Ecto neural progenitor cell (in vitro differentiated cells): ENCODE results near the gene CDH4.
A peak's percentile ranks its signal among the peaks of the same experiment; 100 is the strongest.

Source experiments
- DNase-seq: peaks from one replicate; pipeline ENCODE4 v3.0.0-alpha.2; 2018; ENCODE audit warnings: low spot score

Gene CDH4

DNA sequence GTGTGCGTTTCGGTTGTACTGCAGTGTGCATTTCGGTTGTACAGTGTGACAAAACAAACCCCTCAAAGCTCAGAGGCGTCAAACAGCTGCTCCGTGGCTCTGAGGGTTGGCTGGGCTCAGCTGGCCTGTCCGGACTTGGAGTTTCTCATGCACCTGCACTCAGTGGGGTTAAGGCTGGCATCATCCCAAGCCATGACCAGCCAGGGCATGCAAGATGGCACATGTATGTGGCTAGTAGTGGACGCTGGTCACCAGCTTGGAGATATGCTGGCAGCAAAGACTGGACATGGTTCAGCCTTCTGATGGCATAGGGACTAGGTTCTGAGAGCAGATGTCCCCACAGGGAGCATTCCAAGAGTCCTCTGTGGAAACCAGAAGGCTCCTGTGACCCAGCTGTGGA, 187.2 kb downstream of the CDH4 start:
- DNase-seq, result no peak

DNA sequence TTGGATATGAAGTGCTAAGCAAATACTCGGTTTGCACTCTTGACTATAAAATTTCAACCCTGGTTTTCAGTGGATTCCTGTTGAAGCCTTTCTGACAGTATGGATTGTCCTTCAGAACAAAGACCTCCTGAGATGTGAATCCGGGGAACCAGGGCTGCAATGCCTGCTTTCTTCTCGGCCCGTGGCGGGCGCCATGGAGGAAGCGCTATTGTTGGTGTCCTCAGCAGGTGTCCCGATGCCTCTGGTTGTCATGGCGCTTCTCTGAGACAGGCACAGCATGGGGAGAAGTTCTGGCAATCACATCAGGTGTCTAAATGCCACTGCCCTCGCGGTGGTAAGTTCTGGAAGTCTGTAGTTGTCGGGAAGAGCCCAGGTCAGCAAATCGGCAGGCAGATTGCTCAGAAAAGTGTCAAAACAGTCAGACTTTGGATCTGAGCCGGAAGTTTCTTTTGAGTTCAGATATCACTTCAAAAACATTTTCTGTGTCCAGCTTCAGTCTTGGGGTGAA, 188.5 kb downstream of the CDH4 start:
- no peak for DNase-seq

DNA sequence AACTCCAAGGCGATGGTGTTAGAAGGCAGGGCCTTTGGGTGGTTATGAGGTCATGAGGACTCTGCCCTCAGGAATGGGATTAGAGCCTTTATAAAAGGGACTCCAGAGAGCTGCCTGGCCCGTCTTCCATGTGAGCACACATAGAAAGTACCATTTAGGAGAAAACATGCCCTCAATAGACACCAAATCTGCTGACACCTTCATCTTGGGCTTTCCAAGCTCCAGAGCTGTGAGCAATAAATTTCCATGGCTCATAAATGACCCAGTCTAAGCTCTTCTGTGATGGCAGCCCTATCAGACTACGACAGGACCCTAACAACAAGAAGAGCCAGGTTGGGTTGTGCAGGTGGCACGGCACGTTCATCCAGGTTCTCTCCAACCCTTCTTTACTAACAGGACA, 189.5 kb downstream of the CDH4 start:
- no peak for DNase-seq

DNA sequence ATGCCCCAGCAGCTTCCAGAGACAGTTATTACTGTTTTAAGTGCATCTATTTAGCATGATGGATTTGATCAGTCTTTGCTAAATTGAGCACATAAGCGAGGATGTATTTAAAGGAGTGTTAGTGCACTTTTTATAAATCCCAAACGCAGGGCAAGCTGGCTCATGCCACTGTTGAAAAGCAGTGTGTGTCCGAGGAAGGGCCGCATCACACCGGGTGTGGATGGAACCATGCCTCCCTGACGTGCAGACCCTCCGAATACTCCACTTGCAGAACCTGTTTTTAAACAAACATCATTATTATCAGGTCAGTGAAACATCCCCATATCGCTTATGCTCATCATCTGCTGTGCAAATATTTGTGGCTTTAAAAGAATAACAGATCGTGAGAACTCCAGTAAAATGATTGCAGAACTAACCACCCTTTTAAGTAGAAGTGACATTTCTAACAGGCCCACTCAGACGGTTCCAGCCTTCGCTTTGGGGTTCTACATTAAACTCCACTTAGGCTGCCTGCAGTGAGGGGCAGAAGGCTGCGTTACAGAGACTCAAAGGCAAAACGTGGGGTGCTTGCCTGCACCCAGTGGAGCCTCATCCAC, 190.1 kb downstream of the CDH4 start:
- no peak for DNase-seq

DNA sequence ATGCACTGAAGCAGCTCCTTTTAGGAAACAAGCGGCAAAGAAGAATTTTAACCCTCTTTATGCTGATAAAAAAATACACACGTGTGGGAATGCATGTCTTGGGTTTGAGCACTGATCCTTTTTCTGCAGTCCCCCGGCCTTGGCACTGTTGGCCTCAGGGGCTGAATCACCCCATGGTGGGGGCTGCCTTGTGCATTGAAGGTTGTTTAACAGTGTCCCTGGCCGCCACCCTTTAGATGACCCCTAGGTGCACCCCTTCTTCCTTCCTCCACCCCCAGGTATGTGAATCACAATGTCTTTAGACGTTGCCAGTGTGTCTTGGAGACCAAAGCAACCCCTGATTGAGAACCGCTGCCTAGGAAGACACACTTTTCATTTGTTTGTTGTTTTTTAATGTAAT, 190.7 kb downstream of the CDH4 start:
- DNase-seq, result no peak

DNA sequence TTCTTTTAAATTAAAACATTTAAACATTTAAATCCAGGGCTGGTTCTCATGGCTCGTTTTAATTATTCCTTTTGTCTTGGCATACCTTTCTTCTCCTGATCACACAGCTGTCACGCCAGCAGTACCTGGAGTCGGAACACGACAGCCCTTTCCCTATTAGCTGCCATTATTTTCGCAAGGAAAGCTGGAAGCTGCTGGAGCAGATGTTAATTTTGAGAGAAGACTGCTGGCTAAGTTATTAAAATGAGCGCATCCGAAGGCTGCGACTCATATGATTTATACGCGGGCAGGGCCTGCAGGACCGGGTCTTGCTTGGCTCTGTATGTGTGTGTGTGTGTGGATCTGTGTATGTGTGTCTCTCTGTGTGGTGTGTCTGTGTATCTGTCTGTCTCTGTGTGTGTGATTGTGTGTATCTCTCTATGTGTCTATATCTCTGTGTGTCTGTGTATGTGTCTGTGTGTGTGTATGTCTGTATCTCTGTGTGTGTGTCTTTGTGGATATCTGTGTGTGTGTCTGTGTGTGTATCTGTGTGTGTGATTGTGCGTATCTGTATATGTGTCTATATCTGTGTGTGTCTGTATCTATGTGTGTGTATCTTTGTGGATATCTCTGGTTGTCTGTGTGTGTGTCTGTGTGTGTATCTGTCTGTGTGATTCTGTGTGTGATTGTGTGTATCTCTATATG, 191.5 kb downstream of the CDH4 start:
- DNase-seq, result no peak

DNA sequence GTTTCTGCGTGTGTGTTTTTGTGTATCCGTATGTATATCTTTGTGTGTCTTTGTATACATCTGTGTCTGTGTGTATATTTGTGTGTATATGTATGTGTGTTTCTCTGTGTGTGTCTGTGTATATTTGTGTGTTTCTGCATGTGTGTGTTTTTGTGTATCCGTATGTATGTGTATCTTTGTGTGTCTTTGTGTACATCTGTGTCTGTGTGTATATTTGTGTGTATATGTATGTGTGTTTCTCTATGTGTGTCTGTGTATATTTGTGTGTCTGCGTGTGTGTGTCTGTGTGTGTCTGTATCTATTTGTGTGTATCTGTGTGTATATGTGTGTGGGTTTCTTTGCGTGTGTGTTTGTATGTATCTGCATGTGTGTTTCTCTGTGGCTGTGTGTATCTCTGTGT, 192.6 kb downstream of the CDH4 start:
- DNase-seq, result no peak

DNA sequence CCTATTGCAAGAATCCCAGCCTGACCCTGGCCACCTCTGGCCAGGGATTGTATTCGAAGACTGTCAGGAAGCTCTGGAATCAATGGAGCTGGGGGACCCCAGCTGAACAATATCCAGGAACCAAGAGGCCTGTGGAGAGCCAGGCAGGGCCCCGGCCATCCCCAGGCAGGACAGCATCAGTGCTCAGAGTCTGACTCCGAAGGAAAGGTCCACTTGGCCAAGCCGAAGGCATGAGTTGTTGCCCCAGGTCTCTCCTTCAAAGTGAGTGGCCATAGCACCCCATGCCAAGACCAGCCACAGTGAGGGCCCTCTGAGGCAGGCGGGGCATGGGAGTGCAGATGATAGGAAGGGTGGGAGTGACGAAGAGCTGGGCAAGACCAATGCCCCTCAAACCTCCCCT, 193.1 kb downstream of the CDH4 start:
- DNase-seq, result no peak

DNA sequence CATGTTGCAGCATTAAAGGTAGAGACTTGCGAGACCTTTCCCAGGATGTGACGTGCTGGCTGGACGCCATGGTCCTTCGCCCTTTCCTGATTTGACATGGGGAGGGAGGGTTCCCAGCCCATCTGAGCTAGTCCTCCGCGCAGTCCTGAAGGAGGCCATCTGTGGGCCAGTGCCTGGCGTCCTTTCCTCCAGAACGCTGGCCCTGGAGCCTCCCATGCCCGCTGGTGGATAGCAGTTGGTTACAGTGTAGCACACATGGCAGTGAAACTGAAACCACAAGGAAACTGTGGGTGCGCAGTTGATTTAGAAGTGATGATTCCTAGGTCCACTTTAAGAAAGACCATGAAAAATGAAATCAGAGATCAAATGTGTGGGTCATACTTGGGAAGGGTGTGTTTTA, 193.7 kb downstream of the CDH4 start:
- no peak for DNase-seq

DNA sequence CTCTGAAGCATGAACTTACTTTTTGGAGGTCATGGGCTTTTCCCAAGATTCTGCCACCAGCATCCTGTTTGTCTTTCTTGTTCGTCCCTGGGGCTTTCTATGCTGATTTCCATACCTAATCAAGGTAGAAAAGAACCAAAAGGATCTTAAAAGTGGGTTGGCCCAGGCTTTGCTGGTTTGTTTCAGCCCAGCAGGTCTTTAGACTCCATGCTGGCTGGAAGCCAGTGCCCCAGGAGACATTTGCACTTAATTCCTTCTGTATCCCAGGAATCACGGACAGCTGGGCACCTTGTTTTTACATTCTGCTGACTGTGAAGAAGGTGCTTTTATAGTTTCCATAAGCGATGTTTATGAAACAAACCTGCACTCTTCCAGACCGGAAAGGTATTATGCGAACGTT, 195.9 kb downstream of the CDH4 start:
- DNase-seq, result peak; percentile 34

DNA sequence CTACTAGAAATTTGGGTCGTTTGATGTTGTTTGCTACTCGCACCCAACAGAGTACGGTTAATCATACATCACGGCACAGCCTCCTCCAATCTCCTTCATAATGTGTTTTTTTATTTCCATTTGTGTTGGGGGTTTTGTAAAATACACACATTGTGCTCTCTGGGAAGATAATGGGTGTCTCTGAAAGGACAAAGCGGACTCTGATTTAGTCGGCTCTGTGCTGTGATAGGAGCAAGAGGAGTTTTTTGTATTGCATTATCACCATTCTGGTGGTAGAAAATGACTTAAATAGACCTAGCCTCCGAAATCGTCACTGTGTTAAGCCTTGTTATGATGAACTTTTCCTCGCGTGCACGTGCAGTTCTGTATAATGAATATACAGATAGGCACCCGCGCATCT, 196.3 kb downstream of the CDH4 start:
- no peak for DNase-seq

DNA sequence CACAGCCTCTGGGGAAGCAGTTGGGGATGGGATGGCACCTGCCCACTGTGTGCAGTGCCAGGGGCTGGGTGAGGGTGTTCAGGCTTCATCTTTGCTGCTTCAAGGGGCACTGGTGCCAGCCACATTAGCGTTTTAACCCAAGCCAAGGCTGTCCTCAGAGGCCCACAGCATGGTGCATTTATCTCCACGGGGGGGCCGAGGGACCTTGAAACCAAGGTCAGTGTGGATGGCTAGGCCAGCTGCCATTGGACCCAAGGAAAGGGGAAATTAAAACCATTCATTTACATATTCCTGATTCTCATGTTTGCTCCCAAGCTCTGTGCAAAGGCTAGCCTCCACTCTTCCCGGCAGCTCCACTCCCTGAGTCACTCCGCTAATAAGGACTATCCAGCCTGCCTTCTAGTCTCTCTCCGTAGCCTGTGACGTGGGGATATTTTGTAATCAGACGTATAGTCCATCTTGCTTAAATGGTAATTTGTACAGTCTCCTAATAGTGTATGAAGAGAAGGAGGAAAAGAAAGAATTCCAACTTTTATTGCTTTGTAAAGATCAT, 197.1 kb downstream of the CDH4 start:
- peak; percentile 40 for DNase-seq

DNA sequence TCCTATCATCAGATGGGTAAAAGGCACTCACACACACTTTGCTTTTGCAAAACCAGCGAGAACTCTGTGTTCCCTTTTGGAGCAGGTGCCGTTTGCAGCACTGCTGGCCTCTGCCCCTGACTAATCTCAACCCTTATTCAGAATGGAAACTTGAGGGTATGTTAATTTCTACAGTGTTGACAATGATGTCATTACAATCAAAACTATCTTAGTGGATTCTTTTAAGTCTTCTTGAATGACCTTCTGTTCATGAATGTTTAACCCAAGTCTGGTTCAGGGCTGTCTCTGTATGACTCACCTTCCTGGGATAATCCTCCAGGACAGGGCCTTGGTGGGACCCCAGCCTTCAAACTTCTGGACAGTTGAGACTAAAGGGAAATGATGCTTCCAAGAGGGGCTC, 197.9 kb downstream of the CDH4 start:
- no peak for DNase-seq

DNA sequence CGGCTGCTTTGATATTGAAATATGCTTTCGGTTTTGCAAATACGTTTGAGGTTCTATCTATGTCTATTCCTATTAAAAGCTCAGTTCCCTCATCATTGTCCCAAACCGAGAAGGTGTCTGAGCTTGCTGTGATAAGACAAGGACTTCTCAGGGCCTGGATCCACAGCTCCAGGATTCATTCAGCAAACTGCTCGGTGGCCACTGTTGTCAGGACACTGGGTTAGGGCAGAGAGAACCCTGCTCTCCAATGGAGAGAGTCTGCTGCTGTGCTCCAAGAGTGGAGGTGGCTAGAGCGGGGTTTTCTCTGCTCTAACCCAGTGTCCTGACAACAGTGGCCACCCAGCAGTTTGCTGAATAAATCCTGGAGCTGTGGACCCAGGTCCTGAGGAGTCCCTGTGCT, 198.5 kb downstream of the CDH4 start:
- no peak for DNase-seq

DNA sequence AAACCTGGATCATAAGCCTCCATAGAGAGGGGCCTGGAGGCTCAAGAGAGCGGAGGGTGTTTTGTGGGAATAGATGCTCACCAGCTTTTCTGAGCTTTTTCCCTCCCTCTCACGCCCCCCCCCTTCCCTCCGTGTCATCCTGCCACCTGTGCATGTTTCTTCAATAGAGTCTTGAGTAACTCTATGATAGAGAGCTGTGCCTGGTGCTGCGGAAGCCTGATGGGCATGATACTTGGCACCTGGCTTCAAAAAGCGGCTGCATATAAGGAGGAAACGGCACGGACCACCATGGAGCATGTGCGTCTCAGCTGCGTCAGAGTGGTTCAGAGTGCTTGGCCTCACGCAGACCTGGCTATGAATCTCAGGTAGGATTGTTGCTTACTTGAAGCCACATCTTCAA, 198.9 kb downstream of the CDH4 start:
- DNase-seq, result no peak

DNA sequence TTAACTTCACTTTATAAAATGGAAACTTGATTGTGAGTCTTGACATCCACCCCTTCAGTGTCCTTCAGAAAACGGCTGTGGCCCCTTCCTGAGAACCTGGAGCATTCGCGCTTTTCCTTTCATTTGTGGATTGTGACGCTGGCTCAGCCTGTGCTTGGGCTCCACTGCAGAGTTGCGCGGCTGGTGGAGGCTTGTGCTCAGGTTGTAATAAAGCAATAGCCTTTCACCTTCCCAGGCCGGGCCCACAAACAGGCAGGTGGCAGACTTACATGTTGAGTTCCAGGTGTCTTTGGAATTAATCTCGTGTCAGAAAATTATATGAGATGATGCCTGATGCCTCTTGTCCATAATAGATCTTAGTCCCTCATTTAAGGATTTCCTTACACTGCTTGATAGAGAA, 199.9 kb downstream of the CDH4 start:
- DNase-seq, result peak; percentile 42

DNA sequence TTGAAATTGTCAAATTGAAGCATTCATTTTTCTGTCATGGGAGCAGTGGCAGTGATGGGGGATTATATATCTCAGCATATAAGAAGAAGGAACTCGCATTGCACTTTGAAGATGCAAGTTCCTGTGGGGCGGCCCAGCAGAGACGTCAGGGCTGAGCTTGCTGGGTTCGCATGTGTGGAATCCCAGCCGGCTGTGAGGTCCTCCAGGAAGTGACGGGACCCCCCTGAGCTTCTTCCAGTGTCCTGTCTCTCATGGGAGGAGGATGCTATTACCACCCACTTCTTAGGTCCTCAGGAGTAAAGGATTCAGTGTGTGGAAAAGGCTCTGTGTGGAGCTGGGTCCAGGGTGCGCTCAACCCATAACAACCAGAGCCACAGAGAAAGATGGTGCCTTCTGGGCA, 201.2 kb downstream of the CDH4 start:
- DNase-seq, result peak; percentile 24

DNA sequence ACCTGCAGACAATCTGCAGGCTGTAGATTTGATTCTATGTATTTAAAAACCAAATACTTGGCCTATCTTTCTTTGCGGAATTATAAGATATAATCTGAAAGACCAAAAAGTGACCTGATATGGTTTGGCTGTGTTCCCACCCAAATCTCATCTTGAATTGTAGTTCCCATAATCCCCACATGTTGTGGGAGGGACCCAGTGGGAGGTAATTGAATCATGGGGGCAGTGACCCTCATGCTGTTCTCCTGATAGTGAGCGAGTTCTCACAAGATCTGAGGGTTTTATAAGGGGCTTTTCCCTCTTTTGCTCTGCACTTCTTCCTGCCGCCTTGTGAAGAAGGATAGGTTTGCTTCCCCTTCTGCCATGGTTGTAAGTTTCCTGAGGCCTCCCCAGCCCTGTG, 201.6 kb downstream of the CDH4 start:
- DNase-seq, result peak; percentile 22

DNA sequence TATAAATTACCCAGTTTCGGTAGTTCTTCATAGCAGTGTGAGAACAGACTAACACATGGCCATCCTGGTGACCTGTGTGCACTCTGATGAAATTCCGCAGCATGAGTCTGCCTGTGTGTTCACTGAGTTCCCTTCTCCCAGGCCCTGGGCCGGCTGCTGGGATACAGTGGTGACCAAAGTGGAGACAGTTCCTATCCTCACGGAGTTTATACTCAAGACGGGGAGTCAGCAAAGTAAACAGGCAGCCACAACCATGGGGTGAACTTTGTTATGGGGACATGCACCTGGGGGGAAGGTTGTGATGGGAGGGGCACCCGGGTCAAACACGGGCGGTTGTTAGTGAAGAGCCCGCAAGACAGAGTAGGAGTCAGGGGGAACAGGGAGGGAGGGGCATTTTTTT, 202.0 kb downstream of the CDH4 start:
- DNase-seq, result peak; percentile 39

DNA sequence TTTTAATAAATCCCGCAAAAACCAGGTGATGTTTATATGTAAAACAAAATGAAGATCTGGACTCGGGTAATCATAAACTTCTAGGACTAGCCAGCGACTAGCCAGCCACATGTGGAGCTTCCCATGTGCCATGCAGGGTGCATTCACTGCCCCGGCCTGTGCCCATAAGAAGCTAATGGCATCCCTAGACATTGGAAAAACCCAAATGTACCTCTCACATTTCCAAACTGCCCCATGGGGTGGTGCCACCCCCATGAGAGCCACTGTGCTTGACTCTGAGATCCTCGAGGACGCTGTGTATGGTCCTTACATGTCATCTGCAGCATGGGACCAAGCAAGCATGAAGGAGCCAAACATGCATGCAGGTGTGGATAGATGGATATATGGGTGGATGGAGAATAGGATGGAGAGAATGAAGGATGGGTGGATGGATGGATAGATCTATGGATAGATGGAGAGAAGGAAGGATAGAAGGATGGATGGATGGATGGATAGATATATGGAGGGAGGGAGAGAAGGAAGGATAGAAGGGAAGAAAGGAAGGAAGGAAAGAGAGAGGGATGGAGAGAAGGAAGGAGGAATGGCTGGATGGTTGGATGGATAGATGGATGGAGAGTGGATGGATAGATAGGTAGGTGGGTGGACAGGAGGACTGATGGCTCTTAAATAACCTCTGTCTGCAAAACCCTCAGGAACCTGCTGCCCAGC, 203.6 kb downstream of the CDH4 start:
- no peak for DNase-seq

DNA sequence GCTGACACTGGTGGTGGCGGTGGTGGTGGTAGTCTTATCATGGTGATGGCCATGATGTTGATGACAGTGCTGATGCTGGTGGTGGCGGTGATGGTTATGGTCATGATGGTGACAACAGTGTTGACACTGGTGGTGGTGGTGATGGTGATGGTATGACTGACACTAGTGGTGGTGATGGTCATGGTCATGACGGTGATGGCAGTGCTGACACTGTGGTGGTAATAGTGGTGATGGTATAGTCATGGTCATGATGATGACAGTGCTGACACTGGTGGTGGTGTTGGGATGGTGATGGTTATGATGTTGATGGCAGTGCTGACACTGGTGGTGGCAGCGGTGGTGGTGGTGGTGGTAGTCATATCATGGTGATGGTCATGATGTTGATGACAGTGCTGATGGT, 205.7 kb downstream of the CDH4 start:
- DNase-seq, result no peak

DNA sequence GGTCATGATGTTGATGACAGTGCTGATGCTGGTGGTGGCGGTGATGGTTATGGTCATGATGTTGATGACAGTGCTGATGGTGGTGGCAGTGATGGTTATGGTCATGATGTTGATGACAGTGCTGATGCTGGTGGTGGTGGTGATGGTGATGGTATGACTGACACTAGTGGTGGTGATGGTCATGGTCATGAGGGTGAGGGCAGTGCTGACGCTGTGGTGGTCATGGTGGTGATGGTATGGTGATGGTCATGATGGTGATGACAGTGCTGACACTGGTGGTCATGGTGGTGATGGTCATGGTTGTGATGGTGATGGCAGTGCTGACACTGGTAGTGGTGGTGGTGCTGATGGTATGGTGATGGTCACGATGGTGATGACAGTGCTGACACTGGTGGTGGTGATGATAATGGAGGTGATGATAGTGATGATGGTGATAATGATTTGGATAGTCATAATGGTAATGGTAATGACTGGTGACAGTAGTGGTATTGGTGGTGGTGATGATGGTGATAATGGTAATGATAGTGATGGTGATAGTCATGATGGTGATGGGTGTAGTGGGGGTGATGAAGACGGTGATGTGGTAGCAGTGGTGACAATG, 206.2 kb downstream of the CDH4 start:
- DNase-seq, result peak; percentile 30

DNA sequence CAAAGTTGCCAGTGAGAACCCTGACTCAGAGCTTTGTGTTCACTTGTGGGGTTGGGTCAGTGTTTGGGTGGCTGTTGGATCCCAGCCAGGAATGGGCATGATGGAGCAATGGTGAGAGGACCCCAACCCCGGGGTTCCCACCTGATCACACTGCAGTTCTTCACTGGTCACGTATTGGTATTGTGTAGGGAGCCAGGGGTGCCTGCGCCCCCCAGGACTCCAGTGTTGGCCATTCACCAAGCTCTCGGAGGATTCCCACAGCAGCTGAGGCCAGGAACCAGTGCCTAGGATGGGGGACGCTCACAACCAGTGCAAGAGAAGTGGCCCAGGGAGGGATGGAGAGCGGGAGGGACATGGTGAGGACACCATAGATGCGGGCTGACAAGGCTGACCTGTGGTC, 207.2 kb downstream of the CDH4 start:
- peak; percentile 19 for DNase-seq
